GM13976 (cell line): ENCODE measurements around the gene RAPH1.
A peak's percentile ranks its signal among the peaks of the same experiment; 100 is the strongest.

ENCODE experiments used
- DNase-seq: peaks from one replicate; pipeline ENCODE4 v3.0.0; 2012; ENCODE audit warnings: low spot score
- CTCF ChIP-seq: IDR thresholded peaks from 2 replicates; pipeline ENCODE4 v1.5.1; 2012; ENCODE audit warnings: borderline replicate concordance, mild to moderate bottlenecking; ENCODE audit not compliant: insufficient read depth; ENCODE audit errors: extremely low read depth, missing control alignments, control extremely low read depth
- in situ Hi-C: fragments of 300-500 bp; cut with MboI; formaldehyde crosslinking; loops from one replicate; pipeline ENCODE4 v1.12.0; 2022; ENCODE audit warnings: low sequenced_read_pairs, mixed read lengths, inconsistent platforms; ENCODE audit not compliant: unreplicated experiment

RAPH1 gene

GRCh38 chr2:203492965-203493364 lies 42.1 kb downstream of the RAPH1 start:
- in situ Hi-C loops, result loop anchor here (25.0 kb wide), 1 partner anchor 169 kb away; no protein-coding TSS in a partner anchor
- TF ChIP-seq CTCF, result no peak
- DNase-seq, result peak; percentile 21

GRCh38 chr2:203490391-203490790 lies 44.7 kb downstream of the RAPH1 start:
- no peak for DNase-seq
- in situ Hi-C loops, result loop anchor here (25.0 kb wide), 1 partner anchor 172 kb away; no protein-coding TSS in a partner anchor

GRCh38 chr2:203489531-203489930 lies 45.6 kb downstream of the RAPH1 start:
- TF ChIP-seq CTCF, result no peak
- DNase-seq, result no peak
- in situ Hi-C loops, result loop anchor here (25.0 kb wide), 1 partner anchor 173 kb away; no protein-coding TSS in a partner anchor

More at GRCh38 chr2:203490391-203490790, 44.7 kb downstream of the RAPH1 start:
- TF ChIP-seq CTCF, result no peak

- peak; percentile 35 for DNase-seq
- TF ChIP-seq CTCF, result peak; percentile 86
- in situ Hi-C loops, result loop anchor here (5.0 to 25.0 kb wide), 2 partner anchors 178 to 328 kb away; no protein-coding TSS in a partner anchor
Measured at GRCh38 chr2:203484266-203485112, 50.6 kb downstream of the RAPH1 start.

GRCh38 chr2:203480623-203481022 lies 54.5 kb downstream of the RAPH1 start:
- in situ Hi-C loops, result loop anchor here (5.0 to 25.0 kb wide), 2 partner anchors 182 to 332 kb away; no protein-coding TSS in a partner anchor
- TF ChIP-seq CTCF, result no peak
- DNase-seq, result no peak

GRCh38 chr2:203476881-203477280 lies 58.2 kb downstream of the RAPH1 start:
- in situ Hi-C loops, result loop anchor here (25.0 kb wide), 1 partner anchor 185 kb away; no protein-coding TSS in a partner anchor
- DNase-seq, result no peak
- TF ChIP-seq CTCF, result no peak
